GM21529 (cell line): Measurements from ENCODE around the gene NPIPA8.
"Not testable (repeated sequence)": the region's sequence is repeated elsewhere in the genome, so short reads cannot be mapped to it uniquely, and the experiment has no call there.

Experiments
- ATAC-seq: cut with Tn5 transposase; IDR thresholded peaks from one replicate; pipeline ENCODE4 v1.9.1; 2021; ENCODE audit not compliant: unreplicated experiment

The NPIPA8 gene

GRCh38 chr16:18280319-18280718, 56.2 kb downstream of the NPIPA8 start:
- ATAC-seq: not testable (repeated sequence)

GRCh38 chr16:18276756-18277155, 59.8 kb downstream of the NPIPA8 start:
- ATAC-seq: not testable (repeated sequence)

GRCh38 chr16:18270171-18270570, 66.4 kb downstream of the NPIPA8 start:
- not testable (repeated sequence) for ATAC-seq
